Testis (tissue), 5 donors: ENCODE measurements around the gene KLHL14. TPM values are rescaled to one million over a fixed set of nuclear protein-coding genes. Genes with fewer than 3 reads are reported as not detected.

Experiments used
- DNase-seq: peaks from one replicate; pipeline ENCODE4 v3.0.0-alpha.2; 2019
- H3K27ac ChIP-seq, 2 donors: fragments of 200-600 bp; sonication (generic); one replicate each; pipeline ENCODE4 v1.5.1; 2019
- H3K27me3 ChIP-seq: fragments of 200-600 bp; sonication (generic); one replicate; pipeline ENCODE4 v1.5.1; 2019
- H3K36me3 ChIP-seq: fragments of 200-600 bp; sonication (generic); one replicate; pipeline ENCODE4 v1.5.1; 2017; ENCODE audit warnings: low read depth; ENCODE audit errors: missing control alignments
- H3K4me1 ChIP-seq: fragments of 200-600 bp; sonication (generic); one replicate; pipeline ENCODE4 v1.5.1; 2019
- H3K4me3 ChIP-seq, 2 donors: fragments of 200-600 bp; sonication (generic); one replicate each; pipeline ENCODE4 v1.5.1; 2017 to 2019
- H3K9me3 ChIP-seq: fragments of 200-600 bp; sonication (generic); one replicate; pipeline ENCODE4 v1.5.1; 2017
- POLR2A ChIP-seq: fragments of 450-650 bp; IDR thresholded peaks from one replicate; pipeline ENCODE4 v1.6.1; 2017; ENCODE audit warnings: antibody characterized with exemption, mild to moderate bottlenecking, moderate library complexity
- WGBS, 2 donors: methylation state at CpG; one replicate each; pipeline ENCODE4 v1.1.5; 2018; 5-methylcytosine and 5-hydroxymethylcytosine counted together
- intact Hi-C: fragments of 100-400 bp; cut with DNase I; formaldehyde crosslinking; loops from one replicate; pipeline ENCODE4 v1.15.1; 2023; ENCODE audit warnings: low total_unique reads
- long read RNA-seq, 2 donors: transcript quantifications; one replicate each; lab custom pipeline, GENCODE V29; 2026
- polyA plus RNA-seq: library from polyadenylated mRNA; stranded (reverse); fragments of 350-450 nt; fragmentation: Illumina TruSeq; extraction: RNeasy Lipid Tissue Mini Kit (QIAGEN cat#74804); gene quantifications from one replicate; pipeline ENCODE4 v1.2.3, GENCODE V29; 2014; ENCODE audit warnings: low read depth, low replicate concordance; ENCODE audit not compliant: insufficient read depth
- total RNA-seq, 2 donors: library from RNA; depleted of rRNA; stranded (reverse); fragments of >200 nt; gene quantifications; one replicate each; pipeline ENCODE4 v1.2.3, GENCODE V29; 2016
- TF ChIP-seq, protein P1 (sequence below), 3 experiments: fragments of 450-650 bp in 2 of 3; fragments of 200-600 bp in 1 of 3; sonication (generic) in 1 of 3; IDR thresholded peaks; one replicate each; pipeline ENCODE4 v1.5.1; 2016 to 2019; ENCODE audit warnings: antibody characterized with exemption in 3 of 3, mild to moderate bottlenecking in 2 of 3, moderate library complexity in 1 of 3

Gene KLHL14
- 1 to 10 TPM; 2.0 to 3.3 TPM for total RNA-seq
- 2.7 TPM for polyA plus RNA-seq
- long read RNA-seq, donor 1, full-length matches to known transcripts = 1 of 1 reads
- long read RNA-seq, donor 1, partial matches to known transcripts = 0 of 1 reads
- long read RNA-seq, donor 1, other reads (novel, unspliced or antisense) = 0 of 1 reads
- long read RNA-seq, donor 2 = 0 reads

GRCh38 chr18:32772581-32773381, at the start of gene KLHL14:
Gene KLHL14, minus strand, starts transcription at chr18:32773023. Its CDS starts 2,432 bp downstream, at chr18:32770591.
- H3K27ac ChIP-seq = no peak within 1 kb of the TSS
- no peaks in the 10 kb centered on the region for H3K9me3 ChIP-seq
- no peaks in the 10 kb centered on the region for H3K27me3 ChIP-seq
- 22 to 29% methylated on average over 17 of the region's 17 CpGs for WGBS, 2 donors
- intact Hi-C loops = no loop called here
- DNase-seq = no peak
- H3K4me3 ChIP-seq = peak within 1 kb of the TSS; percentile 34 to 54
- no peaks in the 10 kb centered on the region for H3K36me3 ChIP-seq
- TF ChIP-seq, protein P1, sequence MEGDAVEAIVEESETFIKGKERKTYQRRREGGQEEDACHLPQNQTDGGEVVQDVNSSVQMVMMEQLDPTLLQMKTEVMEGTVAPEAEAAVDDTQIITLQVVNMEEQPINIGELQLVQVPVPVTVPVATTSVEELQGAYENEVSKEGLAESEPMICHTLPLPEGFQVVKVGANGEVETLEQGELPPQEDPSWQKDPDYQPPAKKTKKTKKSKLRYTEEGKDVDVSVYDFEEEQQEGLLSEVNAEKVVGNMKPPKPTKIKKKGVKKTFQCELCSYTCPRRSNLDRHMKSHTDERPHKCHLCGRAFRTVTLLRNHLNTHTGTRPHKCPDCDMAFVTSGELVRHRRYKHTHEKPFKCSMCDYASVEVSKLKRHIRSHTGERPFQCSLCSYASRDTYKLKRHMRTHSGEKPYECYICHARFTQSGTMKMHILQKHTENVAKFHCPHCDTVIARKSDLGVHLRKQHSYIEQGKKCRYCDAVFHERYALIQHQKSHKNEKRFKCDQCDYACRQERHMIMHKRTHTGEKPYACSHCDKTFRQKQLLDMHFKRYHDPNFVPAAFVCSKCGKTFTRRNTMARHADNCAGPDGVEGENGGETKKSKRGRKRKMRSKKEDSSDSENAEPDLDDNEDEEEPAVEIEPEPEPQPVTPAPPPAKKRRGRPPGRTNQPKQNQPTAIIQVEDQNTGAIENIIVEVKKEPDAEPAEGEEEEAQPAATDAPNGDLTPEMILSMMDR (IDR thresholded peaks at IDR 0.05) = no peak
- TF ChIP-seq POLR2A = no peak
- peaks cover 9% of the 10 kb centered on the region for H3K4me1 ChIP-seq

GRCh38 chr18:32822197-32822596, 49.4 kb upstream of the KLHL14 start:
- WGBS, 2 donors = 82 to 89% methylated on average over 15 to 16 of the region's 16 CpGs
- Histone ChIP-seq H3K27me3 (no peaks in the 10 kb centered on the region), H3K27ac (no peak overlapping the region), H3K4me3 (no peak overlapping the region), H3K36me3 (no peaks in the 10 kb centered on the region), H3K4me1 (no peaks in the 10 kb centered on the region), H3K9me3 (no peaks in the 10 kb centered on the region)
- no peak for DNase-seq
- TF ChIP-seq, protein P1 (IDR thresholded peaks at IDR 0.05) = no peak
- TF ChIP-seq POLR2A = no peak
- intact Hi-C loops = no loop called here

DNA sequence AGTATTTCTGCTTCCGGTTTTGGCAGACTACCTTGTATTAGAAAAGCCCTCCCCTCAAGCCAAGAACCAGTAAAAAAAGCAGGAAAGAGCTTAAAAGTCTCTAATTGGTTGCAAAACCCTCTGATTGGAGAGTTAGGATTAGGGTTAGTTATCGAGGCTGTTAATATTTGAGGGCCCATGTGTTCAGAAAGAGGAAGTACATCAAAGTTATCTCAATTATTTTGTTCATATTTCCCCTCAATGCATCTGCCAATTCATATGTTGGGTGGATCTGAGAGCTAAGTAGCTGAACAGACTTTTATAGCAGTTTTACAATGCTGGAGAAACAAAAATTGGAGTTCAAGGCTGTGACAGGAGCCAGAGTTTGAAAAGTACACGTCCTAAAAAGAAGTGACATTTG, 43.1 kb upstream of the KLHL14 start:
- WGBS, 2 donors = 77 to 82% methylated on average over 3 of the region's 3 CpGs

GRCh38 chr18:32812342-32812741, 39.5 kb upstream of the KLHL14 start:
- intact Hi-C loops = no loop called here
- H3K4me3 ChIP-seq = no peak overlapping the region
- no peaks in the 10 kb centered on the region for H3K9me3 ChIP-seq
- no peaks in the 10 kb centered on the region for H3K4me1 ChIP-seq
- no peaks in the 10 kb centered on the region for H3K27me3 ChIP-seq
- no peaks in the 10 kb centered on the region for H3K36me3 ChIP-seq
- 66 to 77% methylated on average over 3 of the region's 3 CpGs for WGBS, 2 donors
- no peak for TF ChIP-seq POLR2A
- TF ChIP-seq, protein P1 (IDR thresholded peaks at IDR 0.05) = no peak
- no peak for DNase-seq
- no peak overlapping the region for H3K27ac ChIP-seq

More for the DNA sequence above, 43.1 kb upstream of the KLHL14 start:
- DNase-seq = no peak
- Histone ChIP-seq H3K27me3 (no peaks in the 10 kb centered on the region), H3K36me3 (no peaks in the 10 kb centered on the region), H3K9me3 (no peaks in the 10 kb centered on the region), H3K4me1 (no peaks in the 10 kb centered on the region), H3K4me3 (no peak overlapping the region), H3K27ac (no peak overlapping the region)
- intact Hi-C loops = no loop called here
- no peak for TF ChIP-seq POLR2A
- TF ChIP-seq, protein P1 (IDR thresholded peaks at IDR 0.05) = no peak
